Karpas-422 (cell line): ENCODE results near the gene MEIOB. TPM values are rescaled to one million over a fixed set of nuclear protein-coding genes. Genes with fewer than 3 reads are reported as not detected.

ENCODE experiments used
- DNase-seq: peaks from one replicate; pipeline ENCODE4 v3.0.0-alpha.2; 2015
- H2AFZ ChIP-seq: fragments of 200-600 bp; sonication (generic); 2 replicates; pipeline ENCODE4 v1.6.1; 2014; ENCODE audit warnings: antibody characterized with exemption, low read length, mixed read lengths
- H3K27ac ChIP-seq: fragments of 200-600 bp; sonication (generic); 2 replicates; pipeline ENCODE4 v1.5.1; 2014; ENCODE audit warnings: mild to moderate bottlenecking, low read length, moderate library complexity
- H3K27me3 ChIP-seq: fragments of 200-600 bp; sonication (generic); 2 replicates; pipeline ENCODE4 v1.6.1; 2014; ENCODE audit warnings: low read length, mixed read lengths
- H3K36me3 ChIP-seq: fragments of 200-600 bp; sonication (generic); 2 replicates; pipeline ENCODE4 v1.6.1; 2014; ENCODE audit warnings: low read length, mixed read lengths; ENCODE audit not compliant: insufficient read depth
- H3K4me1 ChIP-seq: fragments of 200-600 bp; sonication (generic); 2 replicates; pipeline ENCODE4 v1.6.1; 2014; ENCODE audit warnings: mild to moderate bottlenecking, low read length, mixed read lengths
- H3K4me2 ChIP-seq: fragments of 200-600 bp; sonication (generic); 2 replicates; pipeline ENCODE4 v1.6.1; 2014; ENCODE audit warnings: low read length, low read depth, mild to moderate bottlenecking; ENCODE audit not compliant: poor library complexity, severe bottlenecking
- H3K4me3 ChIP-seq: fragments of 200-600 bp; sonication (generic); 2 replicates; pipeline ENCODE4 v1.5.1; 2014; ENCODE audit warnings: mild to moderate bottlenecking, antibody characterized with exemption, low read length, mixed read lengths
- H3K79me2 ChIP-seq: fragments of 200-600 bp; sonication (generic); 2 replicates; pipeline ENCODE4 v1.6.1; 2014; ENCODE audit warnings: mild to moderate bottlenecking, low read length, mixed read lengths
- H3K9ac ChIP-seq: fragments of 200-600 bp; sonication (generic); 2 replicates; pipeline ENCODE4 v1.6.0; 2014; ENCODE audit warnings: low read length
- H3K9me2 ChIP-seq: fragments of 200-600 bp; sonication (generic), shearing (Covaris generic); replicated peaks from 2 replicates; pipeline ENCODE4 v1.6.0; 2014; ENCODE audit warnings: mild to moderate bottlenecking, low read length, moderate library complexity; ENCODE audit not compliant: insufficient read depth
- H3K9me3 ChIP-seq: fragments of 300-700, 200-600 bp; sonication (generic); 2 replicates; pipeline ENCODE4 v1.6.1; 2014; ENCODE audit warnings: low read length, mixed read lengths
- H4K20me1 ChIP-seq: fragments of 200-600 bp; sonication (generic); 2 replicates; pipeline ENCODE4 v1.6.1; 2014; ENCODE audit warnings: mild to moderate bottlenecking, antibody characterized with exemption, low read length, low read depth; ENCODE audit not compliant: insufficient read depth
- total RNA-seq: library from RNA; depleted of rRNA; stranded (reverse); fragments of >200 nt; shearing (Covaris generic); gene quantifications from 2 replicates; pipeline ENCODE4 v1.2.3, GENCODE V29; 2014; ENCODE audit warnings: low replicate concordance

Gene MEIOB
- total RNA-seq, 1 experiment from 2014 or later, result not detected

DNA sequence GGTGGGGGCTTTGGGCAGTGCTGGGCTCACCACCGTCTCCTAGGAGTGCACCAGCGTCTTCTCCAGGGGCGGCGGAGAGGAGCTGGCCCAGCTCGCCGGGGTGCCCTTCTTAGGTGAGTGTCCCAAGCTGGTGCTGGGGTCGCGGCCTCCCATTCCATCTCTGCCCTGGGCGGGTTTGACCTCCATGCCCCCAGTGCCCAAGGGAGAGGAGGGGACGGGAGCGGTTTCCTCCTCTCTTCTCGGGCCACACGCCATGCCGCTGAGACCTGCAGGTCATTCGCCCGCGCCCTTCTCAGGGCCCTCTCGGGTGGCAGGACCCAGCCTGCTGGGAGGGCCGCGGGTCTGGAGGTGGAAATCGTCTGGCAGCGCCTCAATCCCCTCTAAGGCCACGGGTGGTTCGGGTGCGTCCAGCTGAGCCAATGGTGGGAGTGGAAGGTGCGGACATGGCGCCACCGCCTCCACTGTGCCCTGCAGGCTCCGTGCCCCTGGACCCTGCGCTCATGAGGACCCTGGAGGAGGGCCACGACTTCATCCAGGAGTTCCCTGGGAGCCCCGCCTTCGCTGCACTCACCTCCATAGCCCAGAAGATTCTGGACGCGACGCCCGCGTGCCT, 83.8 kb downstream of the MEIOB start:
- Histone ChIP-seq H3K4me2 (no peak overlapping the region), H3K79me2 (peaks cover 30% of the 10 kb centered on the region), H3K27ac (no peak overlapping the region), H3K27me3 (no peaks in the 10 kb centered on the region), H3K36me3 (no peaks in the 10 kb centered on the region), H3K4me3 (no peak overlapping the region), H3K9me2 (no peaks in the 10 kb centered on the region), H3K4me1 (peaks cover 7% of the 10 kb centered on the region), H3K9me3 (no peaks in the 10 kb centered on the region), H2AFZ (no peak overlapping the region), H4K20me1 (peaks cover 15% of the 10 kb centered on the region), H3K9ac (no peak overlapping the region)
- DNase-seq, result no peak

- Histone ChIP-seq H3K4me3 (no peak overlapping the region), H2AFZ (no peak overlapping the region), H3K9ac (no peak overlapping the region), H3K27ac (no peak overlapping the region), H3K9me2 (no peaks in the 10 kb centered on the region), H3K27me3 (no peaks in the 10 kb centered on the region), H3K9me3 (no peaks in the 10 kb centered on the region), H3K4me1 (peaks cover 7% of the 10 kb centered on the region), H4K20me1 (peaks cover 15% of the 10 kb centered on the region), H3K36me3 (no peaks in the 10 kb centered on the region), H3K4me2 (no peak overlapping the region), H3K79me2 (peaks cover 33% of the 10 kb centered on the region)
- DNase-seq, result no peak
Measured at GRCh38 chr16:1787322-1788094, 84.5 kb downstream of the MEIOB start.

GRCh38 chr16:1787056-1787321, 85.0 kb downstream of the MEIOB start:
- Histone ChIP-seq H3K4me1 (peaks cover 7% of the 10 kb centered on the region), H3K4me2 (no peak overlapping the region), H3K36me3 (no peaks in the 10 kb centered on the region), H3K4me3 (no peak overlapping the region), H3K9ac (no peak overlapping the region), H3K79me2 (peaks cover 33% of the 10 kb centered on the region), H3K27ac (no peak overlapping the region), H2AFZ (no peak overlapping the region), H3K9me3 (no peaks in the 10 kb centered on the region), H3K9me2 (no peaks in the 10 kb centered on the region), H4K20me1 (peaks cover 15% of the 10 kb centered on the region), H3K27me3 (no peaks in the 10 kb centered on the region)
- DNase-seq, result no peak

GRCh38 chr16:1786242-1787055, 85.5 kb downstream of the MEIOB start:
- Histone ChIP-seq H3K4me3 (no peak overlapping the region), H4K20me1 (peaks cover 16% of the 10 kb centered on the region), H3K9me3 (no peaks in the 10 kb centered on the region), H3K27me3 (no peaks in the 10 kb centered on the region), H3K36me3 (no peaks in the 10 kb centered on the region), H2AFZ (no peak overlapping the region), H3K9me2 (no peaks in the 10 kb centered on the region), H3K4me2 (no peak overlapping the region), H3K27ac (no peak overlapping the region), H3K9ac (no peak overlapping the region), H3K4me1 (peaks cover 9% of the 10 kb centered on the region), H3K79me2 (peaks cover 36% of the 10 kb centered on the region)
- no peak for DNase-seq

DNA sequence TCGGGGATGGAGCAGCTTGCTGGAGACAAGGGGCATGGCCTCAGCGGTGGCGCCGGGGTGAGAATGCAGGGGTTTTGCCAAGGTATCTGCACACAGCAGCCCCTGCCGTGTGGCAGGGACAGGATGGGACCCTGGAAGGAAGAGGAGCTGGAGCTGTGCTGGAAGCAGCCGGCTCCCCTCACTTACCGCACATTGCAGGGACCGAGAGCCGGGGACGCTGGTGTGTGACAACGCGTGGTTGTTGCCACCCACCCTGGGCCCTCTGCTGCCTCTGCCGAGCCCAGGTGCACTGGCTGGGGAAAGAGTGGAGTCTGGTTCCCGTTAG, 86.2 kb downstream of the MEIOB start:
- no peak overlapping the region for H3K27ac ChIP-seq
- peaks cover 40% of the 10 kb centered on the region for H3K79me2 ChIP-seq
- DNase-seq, result no peak
- H3K36me3 ChIP-seq, result no peaks in the 10 kb centered on the region
- H3K9me2 ChIP-seq, result no peaks in the 10 kb centered on the region
- H3K9ac ChIP-seq, result no peak overlapping the region
- H3K4me3 ChIP-seq, result no peak overlapping the region
- no peak overlapping the region for H2AFZ ChIP-seq
- no peak overlapping the region for H3K4me2 ChIP-seq
- H3K27me3 ChIP-seq, result no peaks in the 10 kb centered on the region
- no peaks in the 10 kb centered on the region for H3K9me3 ChIP-seq
- peaks cover 16% of the 10 kb centered on the region for H3K4me1 ChIP-seq
- H4K20me1 ChIP-seq, result peaks cover 22% of the 10 kb centered on the region

DNA sequence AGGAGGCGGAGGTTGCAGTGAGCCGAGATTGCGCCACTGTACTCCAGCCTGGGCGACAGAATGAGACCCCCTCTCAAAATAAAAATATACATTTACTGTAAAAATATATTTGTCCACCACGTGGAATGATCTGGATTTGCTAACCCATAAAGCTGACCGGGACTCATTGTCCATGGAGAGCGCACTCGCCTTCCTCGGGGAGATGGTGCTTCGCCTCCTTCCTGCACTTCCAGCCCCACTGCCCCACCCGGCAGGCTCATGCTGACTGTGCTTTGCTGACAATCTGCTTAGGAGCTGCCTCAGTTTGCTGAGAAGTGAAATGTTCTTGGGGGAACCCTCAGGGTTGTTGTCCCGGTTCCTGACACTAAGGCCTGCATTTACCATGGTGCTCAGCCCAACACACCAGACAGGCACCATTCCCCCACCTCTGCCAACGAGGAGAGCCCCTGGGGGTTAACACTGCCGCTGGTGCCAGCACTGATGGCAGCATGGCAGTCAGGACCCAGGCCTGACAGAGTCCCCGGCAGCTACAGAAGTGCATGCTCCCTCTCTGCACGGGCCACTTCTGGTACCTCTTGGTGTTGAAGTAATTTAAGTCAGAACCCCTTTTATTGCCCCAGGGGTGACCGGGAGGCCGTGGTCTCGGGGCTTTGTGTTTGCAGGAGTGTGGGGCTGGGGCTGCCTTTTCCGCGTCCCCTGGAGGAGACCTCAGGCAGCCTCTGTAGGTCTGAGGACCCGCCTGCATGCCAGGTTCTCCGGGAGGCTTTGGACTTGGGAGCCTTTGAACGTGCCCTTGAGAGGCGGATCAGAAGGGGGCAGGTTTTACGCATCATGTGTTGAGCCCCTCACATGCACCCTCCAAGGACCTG, 86.8 kb downstream of the MEIOB start:
- no peak for DNase-seq
- Histone ChIP-seq H2AFZ (no peak overlapping the region), H4K20me1 (peaks cover 22% of the 10 kb centered on the region), H3K4me2 (no peak overlapping the region), H3K4me3 (no peak overlapping the region), H3K79me2 (peaks cover 40% of the 10 kb centered on the region), H3K36me3 (no peaks in the 10 kb centered on the region), H3K9me2 (no peaks in the 10 kb centered on the region), H3K27me3 (no peaks in the 10 kb centered on the region), H3K4me1 (peaks cover 20% of the 10 kb centered on the region), H3K9me3 (no peaks in the 10 kb centered on the region), H3K27ac (no peak overlapping the region), H3K9ac (no peak overlapping the region)
